Heart left ventricle (tissue), 16 donors: ENCODE results near the gene SH3YL1. TPM values are rescaled to one million over a fixed set of nuclear protein-coding genes. Genes with fewer than 3 reads are reported as not detected.

Experiments
- ATAC-seq, 4 donors: fragments of 200-7000 bp; cut with Tn5 transposase; one replicate each; pipeline ENCODE4 v1.9.1; 2020 to 2022; ENCODE audit warnings: moderate library complexity in 4 of 4, mild to moderate bottlenecking in 3 of 4, moderate number of reproducible peaks in 1 of 4
- DNase-seq, 5 donors: peaks; one replicate each; pipeline ENCODE4 v3.0.0-alpha.2; 2020
- H3K27ac ChIP-seq, 12 donors: fragments of 200-600 bp; sonication (generic) in 4 of 12; one replicate each; pipeline versions ENCODE4 v1.5.0 to v1.8.0; 2016 to 2022; ENCODE audit warnings: mild to moderate bottlenecking in 2 of 12
- H3K27me3 ChIP-seq, 9 donors: fragments of 200-600 bp; sonication (generic) in 2 of 9; one replicate each; pipeline versions ENCODE4 v1.5.1 to v1.8.0; 2016 to 2022; ENCODE audit warnings: mild to moderate bottlenecking in 3 of 9
- H3K36me3 ChIP-seq, 9 donors: fragments of 200-600 bp; sonication (generic) in 2 of 9; one replicate each; pipeline versions ENCODE4 v1.5.0 to v1.8.0; 2018 to 2022; ENCODE audit warnings: mild to moderate bottlenecking in 2 of 9
- H3K4me1 ChIP-seq, 12 donors: fragments of 200-600 bp; sonication (generic) in 4 of 12; one replicate each; pipeline versions ENCODE4 v1.5.0 to v1.8.0; 2016 to 2022; ENCODE audit warnings: mild to moderate bottlenecking in 3 of 12
- H3K4me3 ChIP-seq, 12 donors: fragments of 200-600 bp; sonication (generic) in 4 of 12; one replicate each; pipeline versions ENCODE4 v1.5.0 to v1.8.0; 2017 to 2022; ENCODE audit warnings: mild to moderate bottlenecking in 9 of 12, moderate library complexity in 4 of 12
- H3K9me3 ChIP-seq, 12 donors: fragments of 200-600 bp; sonication (generic) in 4 of 12; one replicate each; pipeline versions ENCODE4 v1.5.0 to v1.8.0; 2016 to 2022; ENCODE audit warnings: mild to moderate bottlenecking in 1 of 12
- POLR2A ChIP-seq, 2 donors: fragments of 450-650 bp; IDR thresholded peaks; one replicate each; pipeline ENCODE4 v1.6.1; 2017; ENCODE audit warnings: antibody characterized with exemption in 2 of 2, mild to moderate bottlenecking in 2 of 2, moderate library complexity in 2 of 2
- WGBS, 4 donors: extraction: QIAGEN DNeasy Blood & Tissue Kit in 2 of 4; methylation state at CpG; one replicate each; pipeline versions ENCODE4 v1.1.5 to v1.1.7; 2013 to 2018; 5-methylcytosine and 5-hydroxymethylcytosine counted together
- intact Hi-C, 10 donors: fragments of 100-400 bp; cut with DNase I; formaldehyde crosslinking; loops; one replicate each; pipeline versions ENCODE4 v1.11.1 to v1.14.2; 2022
- polyA plus RNA-seq, 2 donors: library from polyadenylated mRNA; stranded (reverse); fragments of 200-250 nt; gene quantifications; one replicate each; pipeline ENCODE4 v1.2.3, GENCODE V29; 2013
- total RNA-seq, 9 donors: library from RNA; depleted of rRNA in 2 of 9; stranded (reverse); fragments of >200 nt in 2 of 9; fragmentation: NEBNext Ultra II Directional in 3 of 9; extraction: Animal tissue kit (Norgen Biotek cat#: 25700) in 3 of 9; gene quantifications; one replicate each; pipeline versions ENCODE4 v1.1.0 to v1.2.4, GENCODE V29; 2016 to 2023
- TF ChIP-seq, protein P1 (sequence below), 12 donors: fragments of 200-600 bp; sonication (generic) in 4 of 12; IDR thresholded peaks; one replicate each; pipeline versions ENCODE4 v1.5.0 to v1.8.0; 2018 to 2022; ENCODE audit warnings: antibody characterized with exemption in 12 of 12, mild to moderate bottlenecking in 5 of 12
- donor health status: ischemic (EF 13 %, LVEDD 7.1; RV severe dilation, severe dysfunction).
- donor health status: healthy with polysubstance abuse.
- donor health status: DM: no; HTN: yes; CAD: no.
- donor health status: DM: no; HTN: no; CAD: no.
- donor health status: ischemic (EF 25% LVEDD 6.9; RV normal size, moderate dysfunction).
- donor health status: ischemic (EF 25% LVEDD 5.7; RV mildly dilated, moderate dysfunction).
- donor health status: healthy.
- donor health status: DM: yes; HTN: yes; CAD: no.
- donor health status: ischemic (EF 35%, LVEDD 5.7; RV mildly dilated, moderate dysfunction).
- donor health status: nonischemic (EF 11% LVEDD 7.7; RV severe dilation, severe dysfunction).
- donor health status: DM: yes; HTN: yes; CAD: no.
- donor health status: PGD.
- donor health status: ischemic (EF 29% LVEDD 5.4; RV normal size, mild dysfunction).
- donor health status: nonischemic (EF 23%, LVEDD 6.1; RV moderate dilation, normal function).

The SH3YL1 gene
- total and polyA plus RNA-seq, 11 donors: 4.9 to 16.4 (median 10.5) TPM

GRCh38 chr2:309148-309953, 45.5 kb upstream of the SH3YL1 start:
- Histone ChIP-seq H3K27ac (no peak overlapping the region), H3K4me3 (no peak overlapping the region), H3K9me3 (no peaks in the 10 kb centered on the region), H3K36me3 (no peaks in the 10 kb centered on the region), H3K4me1 (no peaks in the 10 kb centered on the region), H3K27me3 (peaks cover 0 to 18% (median 3%) of the 10 kb centered on the region in 9 donors)
- WGBS, 4 donors: 52 to 54% (median 53%) methylated on average over 13 of the region's 13 CpGs
- no peak for ATAC-seq
- no peak for TF ChIP-seq POLR2A (IDR thresholded peaks at IDR 0.05)
- TF ChIP-seq, protein P1, sequence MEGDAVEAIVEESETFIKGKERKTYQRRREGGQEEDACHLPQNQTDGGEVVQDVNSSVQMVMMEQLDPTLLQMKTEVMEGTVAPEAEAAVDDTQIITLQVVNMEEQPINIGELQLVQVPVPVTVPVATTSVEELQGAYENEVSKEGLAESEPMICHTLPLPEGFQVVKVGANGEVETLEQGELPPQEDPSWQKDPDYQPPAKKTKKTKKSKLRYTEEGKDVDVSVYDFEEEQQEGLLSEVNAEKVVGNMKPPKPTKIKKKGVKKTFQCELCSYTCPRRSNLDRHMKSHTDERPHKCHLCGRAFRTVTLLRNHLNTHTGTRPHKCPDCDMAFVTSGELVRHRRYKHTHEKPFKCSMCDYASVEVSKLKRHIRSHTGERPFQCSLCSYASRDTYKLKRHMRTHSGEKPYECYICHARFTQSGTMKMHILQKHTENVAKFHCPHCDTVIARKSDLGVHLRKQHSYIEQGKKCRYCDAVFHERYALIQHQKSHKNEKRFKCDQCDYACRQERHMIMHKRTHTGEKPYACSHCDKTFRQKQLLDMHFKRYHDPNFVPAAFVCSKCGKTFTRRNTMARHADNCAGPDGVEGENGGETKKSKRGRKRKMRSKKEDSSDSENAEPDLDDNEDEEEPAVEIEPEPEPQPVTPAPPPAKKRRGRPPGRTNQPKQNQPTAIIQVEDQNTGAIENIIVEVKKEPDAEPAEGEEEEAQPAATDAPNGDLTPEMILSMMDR (IDR thresholded peaks at IDR 0.05): no peak
- no peak for DNase-seq
- intact Hi-C loops: no loop called here

DNA sequence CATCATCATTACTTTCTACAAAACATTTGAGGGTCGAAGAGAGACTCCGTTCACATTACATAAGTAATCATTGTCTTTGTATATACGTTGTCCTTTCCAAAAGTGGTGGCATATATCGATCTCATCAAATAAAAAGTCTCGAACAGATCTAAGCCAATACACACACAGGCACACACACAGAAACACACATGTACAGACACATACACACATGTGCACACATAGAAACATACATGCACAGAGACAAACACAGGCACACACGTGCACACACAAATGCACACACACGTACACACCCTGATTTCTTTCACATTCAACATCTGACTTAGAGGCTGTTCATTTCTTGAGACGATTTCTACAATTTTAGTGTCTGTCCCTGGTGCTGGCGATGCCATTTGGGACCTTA, 41.5 kb upstream of the SH3YL1 start:
- intact Hi-C loops: no loop called here
- TF ChIP-seq POLR2A (IDR thresholded peaks at IDR 0.05): no peak
- TF ChIP-seq, protein P1 (IDR thresholded peaks at IDR 0.05): no peak
- H3K4me1 ChIP-seq: no peaks in the 10 kb centered on the region
- no peak overlapping the region for H3K27ac ChIP-seq
- H3K4me3 ChIP-seq: no peak overlapping the region
- H3K9me3 ChIP-seq: peaks cover 0 to 12% (median 6%) of the 10 kb centered on the region in 12 donors
- H3K36me3 ChIP-seq: no peaks in the 10 kb centered on the region
- DNase-seq: no peak
- no peak for ATAC-seq
- H3K27me3 ChIP-seq: peaks cover 0 to 6% (median 0%) of the 10 kb centered on the region in 9 donors
- 85 to 88% (median 88%) methylated on average over 9 of the region's 9 CpGs for WGBS, 4 donors

DNA sequence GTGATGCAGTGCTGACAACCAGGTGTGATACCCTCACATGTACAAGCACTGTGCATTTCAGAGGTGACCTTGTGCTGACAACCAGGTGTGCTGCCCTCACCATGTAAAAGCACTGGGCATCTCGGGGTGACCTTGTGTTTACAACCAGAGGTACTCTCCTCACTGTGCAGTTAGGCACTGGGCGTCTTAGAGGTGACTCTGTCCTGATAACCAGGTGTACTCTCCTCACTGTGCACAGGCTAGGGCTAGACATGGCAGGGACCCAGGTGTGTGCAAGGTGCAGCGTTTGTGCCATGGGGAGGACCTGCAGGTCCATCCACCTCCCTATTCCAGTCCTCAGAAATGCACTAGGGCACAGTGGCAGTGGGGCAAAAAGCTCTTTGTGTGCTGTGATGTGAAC, 32.5 kb upstream of the SH3YL1 start:
- DNase-seq: no peak
- no peak overlapping the region for H3K4me3 ChIP-seq
- H3K27me3 ChIP-seq: peaks cover 0 to 18% (median 0%) of the 10 kb centered on the region in 9 donors
- H3K9me3 ChIP-seq: peaks cover 0 to 7% (median 0%) of the 10 kb centered on the region in 12 donors
- no peak overlapping the region for H3K27ac ChIP-seq
- H3K36me3 ChIP-seq: no peaks in the 10 kb centered on the region
- intact Hi-C loops: loop anchor here in 1 of 10 donors (10.0 kb wide), 1 partner anchor 52 kb away; no protein-coding TSS in a partner anchor
- H3K4me1 ChIP-seq: no peaks in the 10 kb centered on the region
- WGBS, 4 donors: 68 to 78% (median 71%) methylated on average over 3 of the region's 3 CpGs
- TF ChIP-seq, protein P1 (IDR thresholded peaks at IDR 0.05): no peak
- no peak for TF ChIP-seq POLR2A (IDR thresholded peaks at IDR 0.05)
- ATAC-seq: no peak

DNA sequence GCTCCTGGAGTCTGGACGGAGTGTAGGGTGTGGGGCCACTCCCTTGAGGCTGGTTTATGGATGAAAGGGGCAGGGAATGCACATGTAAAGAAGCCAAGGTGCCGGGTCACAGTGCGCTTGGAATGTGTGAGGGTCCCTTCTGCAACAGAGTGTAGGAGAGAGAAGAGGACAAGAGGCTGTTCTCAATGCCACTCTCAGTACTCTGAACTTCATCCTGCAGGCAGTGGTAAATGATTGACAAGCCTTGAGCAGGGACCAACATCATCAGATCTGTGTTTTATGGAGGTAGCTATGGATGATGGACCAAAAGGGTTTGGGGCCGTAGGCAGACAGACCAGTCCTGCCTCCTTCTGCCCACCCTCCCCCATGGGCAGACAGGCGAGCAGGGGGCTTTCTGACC, 31.3 kb upstream of the SH3YL1 start:
- H3K4me1 ChIP-seq: peaks cover 0 to 2% (median 0%) of the 10 kb centered on the region in 12 donors
- 74 to 84% (median 83%) methylated on average over 5 of the region's 5 CpGs for WGBS, 4 donors
- peak in 1 of 5 donors; percentile 19 for DNase-seq
- H3K27me3 ChIP-seq: peaks cover 0 to 28% (median 6%) of the 10 kb centered on the region in 9 donors
- peaks cover 0 to 7% (median 0%) of the 10 kb centered on the region in 12 donors for H3K9me3 ChIP-seq
- TF ChIP-seq, protein P1 (IDR thresholded peaks at IDR 0.05): no peak
- TF ChIP-seq POLR2A (IDR thresholded peaks at IDR 0.05): no peak
- no peak overlapping the region for H3K4me3 ChIP-seq
- H3K27ac ChIP-seq: no peak overlapping the region
- H3K36me3 ChIP-seq: no peaks in the 10 kb centered on the region
- intact Hi-C loops: loop anchor here in 1 of 10 donors (10.0 kb wide), 1 partner anchor 50 kb away; no protein-coding TSS in a partner anchor
- no peak for ATAC-seq
